Breast epithelium (tissue), 3 donors: ENCODE measurements around the gene NELL2.

Experiments used
- POLR2A ChIP-seq: fragments of 450-650 bp; IDR thresholded peaks from one replicate; pipeline ENCODE4 v1.6.1; 2016; ENCODE audit warnings: antibody characterized with exemption, mild to moderate bottlenecking, moderate library complexity
- TF ChIP-seq, protein P1 (sequence below), 3 donors: fragments of 450-650 bp; IDR thresholded peaks; one replicate each; pipeline ENCODE4 v1.5.1; 2016 to 2017; ENCODE audit warnings: antibody characterized with exemption in 3 of 3, mild to moderate bottlenecking in 3 of 3, moderate library complexity in 3 of 3

- TF ChIP-seq, protein P1, sequence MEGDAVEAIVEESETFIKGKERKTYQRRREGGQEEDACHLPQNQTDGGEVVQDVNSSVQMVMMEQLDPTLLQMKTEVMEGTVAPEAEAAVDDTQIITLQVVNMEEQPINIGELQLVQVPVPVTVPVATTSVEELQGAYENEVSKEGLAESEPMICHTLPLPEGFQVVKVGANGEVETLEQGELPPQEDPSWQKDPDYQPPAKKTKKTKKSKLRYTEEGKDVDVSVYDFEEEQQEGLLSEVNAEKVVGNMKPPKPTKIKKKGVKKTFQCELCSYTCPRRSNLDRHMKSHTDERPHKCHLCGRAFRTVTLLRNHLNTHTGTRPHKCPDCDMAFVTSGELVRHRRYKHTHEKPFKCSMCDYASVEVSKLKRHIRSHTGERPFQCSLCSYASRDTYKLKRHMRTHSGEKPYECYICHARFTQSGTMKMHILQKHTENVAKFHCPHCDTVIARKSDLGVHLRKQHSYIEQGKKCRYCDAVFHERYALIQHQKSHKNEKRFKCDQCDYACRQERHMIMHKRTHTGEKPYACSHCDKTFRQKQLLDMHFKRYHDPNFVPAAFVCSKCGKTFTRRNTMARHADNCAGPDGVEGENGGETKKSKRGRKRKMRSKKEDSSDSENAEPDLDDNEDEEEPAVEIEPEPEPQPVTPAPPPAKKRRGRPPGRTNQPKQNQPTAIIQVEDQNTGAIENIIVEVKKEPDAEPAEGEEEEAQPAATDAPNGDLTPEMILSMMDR (IDR thresholded peaks at IDR 0.05): no peak
- TF ChIP-seq POLR2A: no peak
Observed at GRCh38 chr12:44523828-44524227, 352.3 kb downstream of the NELL2 start.
